ENCODE data around the gene JKAMP. TPM values are rescaled to one million over a fixed set of nuclear protein-coding genes. Genes with fewer than 3 reads are reported as not detected.
"Not testable (repeated sequence)": the region's sequence is repeated elsewhere in the genome, so short reads cannot be mapped to it uniquely, and the experiment has no call there.

Gene JKAMP
- total RNA-seq: 10 to 100 TPM; 18.6 to 24.9 (median 21.5) TPM

GRCh38 chr14:59483819-59484638 lies at the start of gene JKAMP, which contains the start of gene L3HYPDH:
Gene JKAMP, plus strand, starts transcription at chr14:59484517. Its CDS starts 73 bp downstream, at chr14:59484590.
Gene L3HYPDH, minus strand, starts transcription at chr14:59484408. Its CDS starts 92 bp downstream, at chr14:59484316.
- peak; percentile 99 for DNase-seq
- Mint-ChIP-seq H3K36me3 (ENCODE audit: insufficient read depth) (peaks cover 15% of the 10 kb centered on the region), H3K4me1 (ENCODE audit: low read depth) (peaks cover 62% of the 10 kb centered on the region), H3K9me3 (no peaks in the 10 kb centered on the region), H3K4me3 (peak within 1 kb of the TSS; percentile 96), H3K27me3 (ENCODE audit: low read depth) (no peaks in the 10 kb centered on the region)
- peak; percentile 97 for ATAC-seq

DNA sequence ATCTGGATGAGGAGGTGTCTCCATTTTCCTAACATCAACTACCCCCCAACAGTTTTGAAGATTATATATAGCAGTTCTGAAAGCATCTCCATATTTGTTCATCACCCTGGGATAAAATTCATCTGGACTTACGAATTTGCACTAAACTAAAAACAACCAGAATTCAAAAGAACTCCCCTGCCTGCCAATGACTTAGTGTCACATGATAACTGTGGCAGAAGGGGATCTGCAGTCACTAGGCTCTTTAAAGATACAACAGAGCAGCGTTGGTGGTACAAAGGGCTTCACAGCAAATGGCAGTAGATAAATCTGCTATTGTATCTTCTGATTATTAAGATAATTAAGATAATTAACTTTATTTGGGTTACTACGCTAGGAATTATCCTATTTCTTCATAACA lies 49.2 kb upstream of the JKAMP start:
- no peaks in the 10 kb centered on the region for H3K27me3 Mint-ChIP-seq (ENCODE audit: low read depth)
- no peaks in the 10 kb centered on the region for H3K36me3 Mint-ChIP-seq (ENCODE audit: insufficient read depth)
- H3K4me1 Mint-ChIP-seq (ENCODE audit: low read depth): no peaks in the 10 kb centered on the region
- ATAC-seq: no peak
- no peaks in the 10 kb centered on the region for H3K9me3 Mint-ChIP-seq
- DNase-seq: no peak
- H3K4me3 Mint-ChIP-seq: no peak overlapping the region

GRCh38 chr14:59435987-59436386 lies 48.3 kb upstream of the JKAMP start:
- no peak for ATAC-seq
- DNase-seq: no peak
- H3K4me3 Mint-ChIP-seq: no peak overlapping the region
- H3K27me3 Mint-ChIP-seq (ENCODE audit: low read depth): no peaks in the 10 kb centered on the region
- H3K36me3 Mint-ChIP-seq (ENCODE audit: insufficient read depth): no peaks in the 10 kb centered on the region
- H3K9me3 Mint-ChIP-seq: no peaks in the 10 kb centered on the region
- H3K4me1 Mint-ChIP-seq (ENCODE audit: low read depth): no peaks in the 10 kb centered on the region

DNA sequence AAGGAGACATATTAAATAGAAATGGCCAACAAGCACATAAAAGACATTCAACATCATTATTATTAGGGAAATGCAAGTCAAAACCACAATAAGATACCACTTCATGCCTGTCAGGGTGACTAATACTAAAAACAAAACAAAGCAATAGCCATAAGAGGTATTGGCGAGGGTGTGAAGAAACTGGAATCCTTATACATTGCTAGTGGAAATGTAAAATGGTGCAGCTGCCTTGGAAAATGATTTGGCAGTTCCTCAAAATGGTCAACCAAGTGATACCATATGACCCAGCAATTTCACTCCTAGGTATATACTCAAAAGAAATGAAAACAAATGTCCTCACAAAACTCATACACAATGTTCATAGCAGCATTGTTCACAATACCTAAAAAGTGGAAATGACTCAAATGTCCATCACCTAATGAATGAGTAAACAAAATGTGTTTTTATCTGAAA lies 46.1 kb upstream of the JKAMP start:
- no peak for ATAC-seq
- no peak for DNase-seq
- Mint-ChIP-seq H3K4me1 (ENCODE audit: low read depth) (no peaks in the 10 kb centered on the region), H3K4me3 (no peak overlapping the region), H3K36me3 (ENCODE audit: insufficient read depth) (no peaks in the 10 kb centered on the region), H3K9me3 (no peaks in the 10 kb centered on the region), H3K27me3 (ENCODE audit: low read depth) (peaks cover 4% of the 10 kb centered on the region)

- H3K27me3 Mint-ChIP-seq (ENCODE audit: low read depth): peaks cover 4% of the 10 kb centered on the region
- DNase-seq (no peak), ATAC-seq (no peak)
- H3K4me1 Mint-ChIP-seq (ENCODE audit: low read depth): no peaks in the 10 kb centered on the region
- H3K4me3 Mint-ChIP-seq: no peak overlapping the region
- no peaks in the 10 kb centered on the region for H3K9me3 Mint-ChIP-seq
- H3K36me3 Mint-ChIP-seq (ENCODE audit: insufficient read depth): no peaks in the 10 kb centered on the region
These were observed 44.9 kb upstream of the JKAMP start for GRCh38 chr14:59439256-59439965.

GRCh38 chr14:59448673-59449072 lies 35.6 kb upstream of the JKAMP start:
- not testable (repeated sequence) for DNase-seq; H3K36me3 Mint-ChIP-seq (ENCODE audit: insufficient read depth); H3K4me3 Mint-ChIP-seq; H3K4me1 Mint-ChIP-seq (ENCODE audit: low read depth); ATAC-seq; H3K27me3 Mint-ChIP-seq (ENCODE audit: low read depth); H3K9me3 Mint-ChIP-seq

GRCh38 chr14:59450716-59451115 lies 33.6 kb upstream of the JKAMP start:
- H3K9me3 Mint-ChIP-seq: no peaks in the 10 kb centered on the region

GRCh38 chr14:59451849-59452248 lies 32.5 kb upstream of the JKAMP start:
- Mint-ChIP-seq H3K27me3 (ENCODE audit: low read depth) (no peaks in the 10 kb centered on the region), H3K4me3 (no peak overlapping the region), H3K9me3 (peaks cover 3% of the 10 kb centered on the region), H3K4me1 (ENCODE audit: low read depth) (no peaks in the 10 kb centered on the region), H3K36me3 (ENCODE audit: insufficient read depth) (peaks cover 10% of the 10 kb centered on the region)
- DNase-seq (no peak), ATAC-seq (no peak)

More at GRCh38 chr14:59450716-59451115, 33.6 kb upstream of the JKAMP start:
- no peaks in the 10 kb centered on the region for H3K27me3 Mint-ChIP-seq (ENCODE audit: low read depth)
- no peak overlapping the region for H3K4me3 Mint-ChIP-seq
- DNase-seq: no peak
- H3K4me1 Mint-ChIP-seq (ENCODE audit: low read depth): no peaks in the 10 kb centered on the region
- ATAC-seq: no peak
- H3K36me3 Mint-ChIP-seq (ENCODE audit: insufficient read depth): peaks cover 6% of the 10 kb centered on the region

DNA sequence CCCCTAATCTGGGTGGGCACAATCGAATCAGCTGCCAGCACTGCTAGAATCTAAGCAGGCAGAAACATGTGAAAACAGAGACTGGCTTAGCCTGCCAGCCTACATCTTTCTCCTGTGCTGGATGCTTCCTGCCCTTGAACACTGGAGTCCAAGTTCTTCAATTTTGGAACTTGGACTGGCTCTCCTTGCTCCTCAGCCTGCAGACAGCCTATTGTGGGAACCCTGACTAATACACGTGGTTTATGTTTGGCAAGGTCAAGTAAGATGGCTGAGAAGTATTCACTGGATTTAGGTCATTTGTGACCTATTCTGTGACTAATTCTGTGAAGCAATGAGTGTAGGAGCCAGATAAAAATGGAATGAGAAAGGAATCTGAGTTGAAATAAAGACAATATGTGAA lies 30.2 kb upstream of the JKAMP start:
- Mint-ChIP-seq H3K27me3 (ENCODE audit: low read depth) (no peaks in the 10 kb centered on the region), H3K4me1 (ENCODE audit: low read depth) (no peaks in the 10 kb centered on the region), H3K36me3 (ENCODE audit: insufficient read depth) (peaks cover 17% of the 10 kb centered on the region), H3K4me3 (no peak overlapping the region), H3K9me3 (peaks cover 9% of the 10 kb centered on the region)
- ATAC-seq (no peak), DNase-seq (no peak)

DNA sequence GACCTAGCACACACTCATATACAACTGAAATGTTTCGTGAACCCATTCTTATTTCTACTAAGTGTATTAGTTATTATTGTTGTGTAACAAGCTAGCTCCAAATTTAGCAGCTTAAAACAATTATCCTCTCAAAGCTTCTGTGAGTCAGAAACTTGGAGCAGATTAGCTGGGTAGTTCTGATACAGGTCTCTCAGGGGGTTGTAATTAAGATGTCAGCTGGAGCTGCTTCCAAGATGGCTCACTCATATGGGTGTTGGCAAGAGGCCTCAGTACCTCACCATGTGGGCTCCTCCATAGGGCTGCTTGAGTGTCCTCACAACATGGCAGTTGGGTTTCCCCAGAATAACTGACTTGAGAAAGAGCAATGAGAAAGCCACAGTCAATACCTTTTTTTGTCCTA lies 28.9 kb upstream of the JKAMP start:
- H3K4me1 Mint-ChIP-seq (ENCODE audit: low read depth): no peaks in the 10 kb centered on the region
- no peak for ATAC-seq
- no peak for DNase-seq
- H3K9me3 Mint-ChIP-seq: peaks cover 9% of the 10 kb centered on the region
- H3K4me3 Mint-ChIP-seq: no peak overlapping the region
- H3K36me3 Mint-ChIP-seq (ENCODE audit: insufficient read depth): peaks cover 17% of the 10 kb centered on the region
- peaks cover 5% of the 10 kb centered on the region for H3K27me3 Mint-ChIP-seq (ENCODE audit: low read depth)

GRCh38 chr14:59458486-59458885 lies 25.8 kb upstream of the JKAMP start:
- H3K9me3 Mint-ChIP-seq: peaks cover 9% of the 10 kb centered on the region
- DNase-seq (no peak), ATAC-seq (no peak)
- H3K27me3 Mint-ChIP-seq (ENCODE audit: low read depth): peaks cover 5% of the 10 kb centered on the region
- H3K36me3 Mint-ChIP-seq (ENCODE audit: insufficient read depth): peaks cover 16% of the 10 kb centered on the region
- peaks cover 2% of the 10 kb centered on the region for H3K4me1 Mint-ChIP-seq (ENCODE audit: low read depth)
- no peak overlapping the region for H3K4me3 Mint-ChIP-seq

DNA sequence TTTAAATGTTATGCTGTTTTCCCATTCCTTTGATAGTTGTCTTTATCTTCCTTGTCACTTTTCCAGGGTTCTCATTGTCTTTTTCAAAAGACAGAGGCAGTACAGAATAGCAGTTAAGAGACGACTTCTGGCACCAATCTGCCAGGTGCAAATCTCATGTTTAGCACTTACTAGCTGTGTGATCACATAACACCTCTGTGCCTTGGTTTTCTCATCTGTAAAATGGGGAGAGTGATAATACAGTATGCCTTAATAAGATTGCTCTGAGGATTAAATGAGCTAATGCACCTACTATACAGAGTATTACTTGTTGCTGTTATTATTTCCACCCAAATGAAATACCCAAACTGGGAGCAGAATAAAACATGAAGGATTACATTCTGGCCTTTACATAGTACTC lies 23.9 kb upstream of the JKAMP start:
- H3K36me3 Mint-ChIP-seq (ENCODE audit: insufficient read depth): peaks cover 11% of the 10 kb centered on the region
- H3K4me3 Mint-ChIP-seq: no peak overlapping the region
- DNase-seq: no peak
- peaks cover 11% of the 10 kb centered on the region for H3K4me1 Mint-ChIP-seq (ENCODE audit: low read depth)
- peaks cover 5% of the 10 kb centered on the region for H3K27me3 Mint-ChIP-seq (ENCODE audit: low read depth)
- H3K9me3 Mint-ChIP-seq: peaks cover 9% of the 10 kb centered on the region
- no peak for ATAC-seq

DNA sequence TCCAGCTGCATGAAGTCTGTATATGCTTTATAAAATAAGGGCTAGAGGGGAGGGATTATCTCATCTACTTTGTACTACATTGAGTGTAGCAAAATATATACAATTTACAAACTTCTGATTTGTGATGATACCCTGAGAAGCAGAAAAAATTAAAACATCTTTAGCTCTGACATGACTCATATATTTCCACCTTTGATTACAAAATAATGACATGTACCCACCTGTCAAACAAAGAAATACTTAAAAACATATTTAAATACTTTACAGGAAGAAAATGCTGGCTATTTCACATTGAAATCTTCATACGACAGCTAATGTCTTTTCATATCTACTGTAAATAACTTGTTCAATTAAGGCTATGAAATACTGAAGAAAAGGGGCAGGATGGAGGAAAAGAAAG lies 22.4 kb upstream of the JKAMP start:
- DNase-seq: no peak
- Mint-ChIP-seq H3K36me3 (ENCODE audit: insufficient read depth) (peaks cover 7% of the 10 kb centered on the region), H3K4me3 (no peak overlapping the region), H3K4me1 (ENCODE audit: low read depth) (peaks cover 16% of the 10 kb centered on the region), H3K27me3 (ENCODE audit: low read depth) (peaks cover 5% of the 10 kb centered on the region), H3K9me3 (peaks cover 6% of the 10 kb centered on the region)
- ATAC-seq: no peak

- H3K4me3 Mint-ChIP-seq: peak overlapping the region; percentile 87
- DNase-seq (no peak), ATAC-seq (peak; percentile 47 to 53)
- no peaks in the 10 kb centered on the region for H3K36me3 Mint-ChIP-seq (ENCODE audit: insufficient read depth)
- peaks cover 16% of the 10 kb centered on the region for H3K4me1 Mint-ChIP-seq (ENCODE audit: low read depth)
- peaks cover 5% of the 10 kb centered on the region for H3K27me3 Mint-ChIP-seq (ENCODE audit: low read depth)
- no peaks in the 10 kb centered on the region for H3K9me3 Mint-ChIP-seq
These were observed 20.4 kb upstream of the JKAMP start for GRCh38 chr14:59463787-59464485.

All from activated T-cell treated with anti-CD3 and anti-CD28 coated beads, Interleukin-2, amount 50 U/mL, for 4 hours (primary cell).